H9 (cell line): ENCODE measurements around the gene SRGAP1. TPM values are rescaled to one million over a fixed set of nuclear protein-coding genes. Genes with fewer than 3 reads are reported as not detected.

Source experiments
- DNase-seq: peaks from one replicate; pipeline ENCODE4 v3.0.0-alpha.2; 2017
- H2AFZ ChIP-seq: one replicate; pipeline ENCODE4 v1.6.1; 2013; ENCODE audit warnings: mild to moderate bottlenecking, low read length, control low read depth, moderate library complexity
- H2AK5ac ChIP-seq: 2 replicates; pipeline ENCODE4 v1.6.1; 2013; ENCODE audit warnings: low read length, control low read depth, mixed read lengths; ENCODE audit not compliant: insufficient read length
- H2BK120ac ChIP-seq: one replicate; pipeline ENCODE4 v1.6.1; 2013; ENCODE audit warnings: low read depth, mild to moderate bottlenecking, low read length, control low read depth, inconsistent platforms; ENCODE audit not compliant: poor library complexity, severe bottlenecking
- H2BK12ac ChIP-seq: 2 replicates; pipeline ENCODE4 v1.6.1; 2013; ENCODE audit warnings: low read length, control low read depth, mixed read lengths, low read depth; ENCODE audit not compliant: insufficient read length
- H2BK15ac ChIP-seq: 2 replicates; pipeline ENCODE4 v1.6.1; 2013; ENCODE audit warnings: low read depth, low read length, control low read depth
- H2BK20ac ChIP-seq: one replicate; pipeline ENCODE4 v1.6.1; 2013; ENCODE audit warnings: low read depth, mild to moderate bottlenecking, low read length, control low read depth, inconsistent platforms; ENCODE audit not compliant: poor library complexity, severe bottlenecking
- H2BK5ac ChIP-seq: 2 replicates; pipeline ENCODE4 v1.6.1; 2013; ENCODE audit warnings: low read length, control low read depth, mixed read lengths; ENCODE audit not compliant: insufficient read length
- H3K14ac ChIP-seq: 2 replicates; pipeline ENCODE4 v1.6.1; 2013; ENCODE audit warnings: low read length, control low read depth; ENCODE audit not compliant: insufficient read depth
- H3K18ac ChIP-seq: 2 replicates; pipeline ENCODE4 v1.6.1; 2013; ENCODE audit warnings: low read depth, mild to moderate bottlenecking, mixed read lengths, low read length, control low read depth; ENCODE audit not compliant: insufficient read length
- H3K23ac ChIP-seq: 2 replicates; pipeline ENCODE4 v1.6.1; 2013; ENCODE audit warnings: low read length, control low read depth, mixed read lengths, low read depth; ENCODE audit not compliant: insufficient read length
- H3K23me2 ChIP-seq: 2 replicates; pipeline ENCODE4 v1.6.1; 2013; ENCODE audit warnings: low read depth, mild to moderate bottlenecking, mixed read lengths, low read length, control low read depth; ENCODE audit not compliant: insufficient read length, poor library complexity, severe bottlenecking
- H3K27ac ChIP-seq: 2 replicates; pipeline ENCODE4 v1.5.1; 2013; ENCODE audit warnings: low read length, control low read depth, mixed read lengths, low read depth; ENCODE audit not compliant: insufficient read length
- H3K27me3 ChIP-seq: 2 replicates; pipeline ENCODE4 v1.6.1; 2013; ENCODE audit warnings: low read length, control low read depth, inconsistent platforms; ENCODE audit not compliant: insufficient read depth
- H3K4ac ChIP-seq: 2 replicates; pipeline ENCODE4 v1.6.1; 2013; ENCODE audit warnings: low read depth, mild to moderate bottlenecking, control low read depth, inconsistent platforms, low read length, moderate library complexity
- H3K4me1 ChIP-seq: 2 replicates; pipeline ENCODE4 v1.6.1; 2013; ENCODE audit warnings: low read length, control low read depth, inconsistent platforms; ENCODE audit not compliant: insufficient read depth
- H3K4me2 ChIP-seq: 2 replicates; pipeline ENCODE4 v1.6.1; 2013; ENCODE audit warnings: low read length, control low read depth, mixed read lengths; ENCODE audit not compliant: insufficient read length, insufficient read depth
- H3K56ac ChIP-seq: 2 replicates; pipeline ENCODE4 v1.6.1; 2013; ENCODE audit warnings: low read depth, mild to moderate bottlenecking, mixed read lengths, low read length, control low read depth; ENCODE audit not compliant: insufficient read length
- H3K79me1 ChIP-seq: 2 replicates; pipeline ENCODE4 v1.6.1; 2013; ENCODE audit warnings: low read depth, mild to moderate bottlenecking, moderate library complexity, low read length, control low read depth, inconsistent platforms; ENCODE audit not compliant: insufficient read depth, poor library complexity, severe bottlenecking
- H3K79me2 ChIP-seq: 2 replicates; pipeline ENCODE4 v1.6.1; 2013; ENCODE audit warnings: low read length, control low read depth, inconsistent platforms; ENCODE audit not compliant: insufficient read depth
- H3K9ac ChIP-seq: 2 replicates; pipeline ENCODE4 v1.6.1; 2013; ENCODE audit warnings: low read length, control low read depth, mixed read lengths; ENCODE audit not compliant: insufficient read length; ENCODE audit errors: extremely low read depth
- H3K9me3 ChIP-seq: one replicate; pipeline ENCODE4 v1.6.1; 2013; ENCODE audit warnings: low read depth, low read length, inconsistent platforms; ENCODE audit not compliant: control insufficient read depth
- H3T11ph ChIP-seq: one replicate; pipeline ENCODE4 v1.6.1; 2013; ENCODE audit warnings: mild to moderate bottlenecking, low read length, control low read depth, inconsistent platforms
- H4K20me1 ChIP-seq: one replicate; pipeline ENCODE4 v1.6.1; 2013; ENCODE audit not compliant: control insufficient read depth, insufficient read length, insufficient read depth
- H4K5ac ChIP-seq: 2 replicates; pipeline ENCODE4 v1.6.1; 2013; ENCODE audit warnings: low read depth, mild to moderate bottlenecking, mixed read lengths, low read length, control low read depth; ENCODE audit not compliant: insufficient read length
- H4K8ac ChIP-seq: replicated peaks from 2 replicates; pipeline ENCODE4 v1.6.1; 2013; ENCODE audit warnings: low read length, control low read depth, mixed read lengths, low read depth; ENCODE audit not compliant: insufficient read length
- H4K91ac ChIP-seq: 2 replicates; pipeline ENCODE4 v1.6.1; 2013; ENCODE audit warnings: low read depth, mild to moderate bottlenecking, moderate library complexity, mixed read lengths, low read length, control low read depth; ENCODE audit not compliant: insufficient read length
- H3K27ac Mint-ChIP-seq, 3 experiments: 2 replicates in 2 of 3; 3 replicates in 1 of 3; pipeline ENCODE4 v1.8.0; 2020 to 2021; ENCODE audit warnings: mixed read lengths in 3 of 3, mild to moderate bottlenecking in 1 of 3, moderate library complexity in 1 of 3
- H3K27me3 Mint-ChIP-seq: 2 replicates; pipeline ENCODE4 v1.8.0; 2021; ENCODE audit warnings: low read depth, mild to moderate bottlenecking, moderate library complexity, mixed read lengths
- H3K36me3 Mint-ChIP-seq, 3 experiments: 2 replicates in 2 of 3; 3 replicates in 1 of 3; pipeline ENCODE4 v1.8.0; 2020 to 2021; ENCODE audit warnings: low read depth in 3 of 3, mixed read lengths in 3 of 3; ENCODE audit not compliant: insufficient read depth in 1 of 3
- H3K4me1 Mint-ChIP-seq, 2 experiments: 2 replicates each; pipeline ENCODE4 v1.8.0; 2020; ENCODE audit warnings: mixed read lengths in 2 of 2
- H3K4me3 Mint-ChIP-seq, 2 experiments: 2 replicates in 1 of 2; 3 replicates in 1 of 2; pipeline ENCODE4 v1.8.0; 2020 to 2021; ENCODE audit warnings: mild to moderate bottlenecking in 2 of 2, mixed read lengths in 2 of 2, moderate library complexity in 1 of 2
- H3K9me3 Mint-ChIP-seq, 2 experiments: 2 replicates in 1 of 2; 3 replicates in 1 of 2; pipeline ENCODE4 v1.8.0; 2020; ENCODE audit warnings: mild to moderate bottlenecking in 2 of 2, mixed read lengths in 2 of 2, moderate library complexity in 1 of 2
- WGBS: extraction: QIAGEN DNeasy Blood & Tissue Kit; methylation state at CpG from one replicate; pipeline ENCODE4 v1.1.7; 2013; ENCODE audit warnings: missing lambda C conversion rate, low lambda C conversion rate, mixed read lengths; ENCODE audit not compliant: insufficient read length; ENCODE audit errors: extremely low coverage; 5-methylcytosine and 5-hydroxymethylcytosine counted together
- total RNA-seq: library from RNA; stranded (reverse); gene quantifications from 2 replicates; pipeline ENCODE4 v1.2.1, GENCODE V29; 2021
- TF ChIP-seq, protein P1 (sequence below): fragments of 200-600 bp; sonication (generic); conservative IDR thresholded peaks from 3 replicates; pipeline ENCODE4 v1.8.0; 2021; ENCODE audit warnings: antibody characterized with exemption, mild to moderate bottlenecking

SRGAP1 gene
- total RNA-seq, 1 experiment from 2014 or later, result 4.8 TPM

DNA sequence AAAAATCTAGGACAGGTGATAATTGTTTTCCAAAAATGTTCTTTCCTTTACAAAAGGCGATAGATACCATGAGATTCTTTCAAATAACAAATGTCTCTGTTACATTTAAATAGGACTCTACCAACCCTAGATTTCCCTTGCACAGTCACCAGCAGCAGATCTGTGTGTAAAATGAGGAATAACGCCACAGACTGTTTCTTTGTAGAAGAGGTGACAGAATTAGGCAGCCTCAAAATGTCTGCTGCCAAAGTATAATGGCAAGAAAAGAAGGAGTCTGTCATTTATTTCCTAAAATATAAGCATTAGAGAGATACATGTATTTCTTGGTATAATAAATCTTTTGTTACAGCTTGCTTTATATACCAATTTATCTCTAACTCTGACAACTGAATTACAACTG lies 8.5 kb upstream of the SRGAP1 start:
- no peak for DNase-seq
- H3K79me2 ChIP-seq, result no peaks in the 10 kb centered on the region
- H4K20me1 ChIP-seq, result no peaks in the 10 kb centered on the region
- H3K27ac ChIP-seq, result no peak overlapping the region
- no peaks in the 10 kb centered on the region for H3K9me3 ChIP-seq
- TF ChIP-seq, protein P1, sequence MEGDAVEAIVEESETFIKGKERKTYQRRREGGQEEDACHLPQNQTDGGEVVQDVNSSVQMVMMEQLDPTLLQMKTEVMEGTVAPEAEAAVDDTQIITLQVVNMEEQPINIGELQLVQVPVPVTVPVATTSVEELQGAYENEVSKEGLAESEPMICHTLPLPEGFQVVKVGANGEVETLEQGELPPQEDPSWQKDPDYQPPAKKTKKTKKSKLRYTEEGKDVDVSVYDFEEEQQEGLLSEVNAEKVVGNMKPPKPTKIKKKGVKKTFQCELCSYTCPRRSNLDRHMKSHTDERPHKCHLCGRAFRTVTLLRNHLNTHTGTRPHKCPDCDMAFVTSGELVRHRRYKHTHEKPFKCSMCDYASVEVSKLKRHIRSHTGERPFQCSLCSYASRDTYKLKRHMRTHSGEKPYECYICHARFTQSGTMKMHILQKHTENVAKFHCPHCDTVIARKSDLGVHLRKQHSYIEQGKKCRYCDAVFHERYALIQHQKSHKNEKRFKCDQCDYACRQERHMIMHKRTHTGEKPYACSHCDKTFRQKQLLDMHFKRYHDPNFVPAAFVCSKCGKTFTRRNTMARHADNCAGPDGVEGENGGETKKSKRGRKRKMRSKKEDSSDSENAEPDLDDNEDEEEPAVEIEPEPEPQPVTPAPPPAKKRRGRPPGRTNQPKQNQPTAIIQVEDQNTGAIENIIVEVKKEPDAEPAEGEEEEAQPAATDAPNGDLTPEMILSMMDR, result no peak
- no peak overlapping the region for H2AK5ac ChIP-seq
- no peak overlapping the region for H2BK120ac ChIP-seq
- Mint-ChIP-seq H3K9me3 (no peaks in the 10 kb centered on the region), H3K27ac (no peak overlapping the region), H3K4me3 (no peak overlapping the region), H3K27me3 (no peaks in the 10 kb centered on the region; the same call in 1 of the 2 replicates), H3K36me3 (no peaks in the 10 kb centered on the region), H3K4me1 (peaks cover 2 to 4% of the 10 kb centered on the region in 2 experiments; a peak in 3 of 4 replicates)
- no peak overlapping the region for H3K14ac ChIP-seq
- H2AFZ ChIP-seq, result no peak overlapping the region
- H3K4me2 ChIP-seq, result no peak overlapping the region
- no peak overlapping the region for H3K4ac ChIP-seq
- no peak overlapping the region for H2BK20ac ChIP-seq
- H2BK15ac ChIP-seq, result no peak overlapping the region
- H3K4me1 ChIP-seq, result no peaks in the 10 kb centered on the region
- H3K9ac ChIP-seq, result no peak overlapping the region
- no peak overlapping the region for H2BK12ac ChIP-seq
- no peak overlapping the region for H4K91ac ChIP-seq
- H2BK5ac ChIP-seq, result no peak overlapping the region
- no peak overlapping the region for H3K23ac ChIP-seq
- no peak overlapping the region for H3T11ph ChIP-seq
- no peaks in the 10 kb centered on the region for H3K27me3 ChIP-seq
- no peak overlapping the region for H3K56ac ChIP-seq
- no peak overlapping the region for H4K5ac ChIP-seq
- no peak overlapping the region for H3K18ac ChIP-seq
- no peaks in the 10 kb centered on the region for H3K79me1 ChIP-seq
- no peaks in the 10 kb centered on the region for H3K23me2 ChIP-seq
- H4K8ac ChIP-seq, result no peak overlapping the region
- no CpG with 5 or more reads among the region's 2 CpGs for whole genome bisulfite sequencing
